ENCODE measurements around the gene CRAT. TPM values are rescaled to one million over a fixed set of nuclear protein-coding genes. Genes with fewer than 3 reads are reported as not detected.

CRAT gene
- total and polyA plus RNA-seq, 2 donors (not counting 1 experiment from before 2014, with no cell fraction given), result 34.0 to 45.1 TPM

GRCh38 chr9:129063061-129063460 is 47.5 kb downstream of the CRAT start:
- Histone ChIP-seq H3K4me1 (ENCODE audit: control insufficient read depth, extremely low read depth, insufficient read depth, low read length) (peaks cover 5% of the 10 kb centered on the region), H2AFZ (ENCODE audit: low read length) (no peak overlapping the region)

DNA sequence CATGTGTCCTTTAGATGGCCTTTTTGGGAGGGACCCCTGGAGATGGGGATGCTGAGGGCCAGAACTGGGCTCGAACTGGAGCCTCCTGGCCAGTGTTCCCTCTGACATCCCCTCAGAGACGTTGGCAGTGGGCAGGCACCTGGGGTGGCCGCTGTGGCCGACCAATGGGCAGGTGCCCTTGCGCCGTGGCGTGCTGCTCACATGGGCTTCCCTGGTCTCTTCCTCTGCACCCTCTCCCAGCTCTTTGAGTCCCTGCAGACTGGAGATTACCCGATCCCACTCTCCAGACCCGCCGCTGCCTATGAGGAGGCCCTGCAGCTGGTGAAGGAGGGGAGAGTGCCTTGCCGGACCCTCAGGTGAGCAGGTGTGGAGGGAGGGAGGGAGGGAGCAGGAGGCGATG is 49.6 kb downstream of the CRAT start:
- no peak overlapping the region for H3K4me2 ChIP-seq (ENCODE audit: extremely low read depth, insufficient read depth, low read length)
- no peaks in the 10 kb centered on the region for H4K20me1 ChIP-seq (ENCODE audit: control insufficient read depth, extremely low read depth, insufficient read depth, low read length)
- no peaks in the 10 kb centered on the region for H3K79me2 ChIP-seq (ENCODE audit: control insufficient read depth, insufficient read depth, low read length)
- no peak overlapping the region for H3K4me3 ChIP-seq (replicated peaks in 1 of 4; ENCODE audit: control extremely low read depth in 1 of 4, insufficient read depth in 1 of 4, low read depth in 3 of 4, low read length in 4 of 4)
- H3K36me3 ChIP-seq (ENCODE audit: control insufficient read depth, insufficient read depth, low read length), result peaks cover 13% of the 10 kb centered on the region
- no peak overlapping the region for H3K27ac ChIP-seq (ENCODE audit: insufficient read depth, low read length)
- H3K9ac ChIP-seq (ENCODE audit: insufficient read depth, low read length), result no peak overlapping the region
- H3K27me3 ChIP-seq (ENCODE audit: control insufficient read depth, insufficient read depth, low read length), result no peaks in the 10 kb centered on the region
- peaks cover 5% of the 10 kb centered on the region for H3K4me1 ChIP-seq (ENCODE audit: control insufficient read depth, extremely low read depth, insufficient read depth, low read length)
- H3K9me3 ChIP-seq (ENCODE audit: control insufficient read depth, insufficient read depth, low read depth, low read length), result no peaks in the 10 kb centered on the region
- TF ChIP-seq EZH2 (IDR thresholded peaks at IDR 0.05; ENCODE audit: low read length, missing control alignments) (no peak), CTCF (conservative IDR thresholded peaks at IDR 0.05 in 1 of 2, IDR thresholded peaks at IDR 0.05 in 1 of 2; ENCODE audit: low read depth in 1 of 2, low read length in 2 of 2) (no peak)
- H2AFZ ChIP-seq (ENCODE audit: low read length), result no peak overlapping the region
- no peak for DNase-seq (ENCODE audit: low read depth in 2 of 2)

More at GRCh38 chr9:129063061-129063460, 47.5 kb downstream of the CRAT start:
- Histone ChIP-seq H3K79me2 (ENCODE audit: control insufficient read depth, insufficient read depth, low read length) (no peaks in the 10 kb centered on the region), H3K27ac (ENCODE audit: insufficient read depth, low read length) (no peak overlapping the region), H3K4me2 (ENCODE audit: extremely low read depth, insufficient read depth, low read length) (no peak overlapping the region), H4K20me1 (ENCODE audit: control insufficient read depth, extremely low read depth, insufficient read depth, low read length) (no peaks in the 10 kb centered on the region), H3K9me3 (ENCODE audit: control insufficient read depth, insufficient read depth, low read depth, low read length) (no peaks in the 10 kb centered on the region), H3K4me3 (replicated peaks in 1 of 4; ENCODE audit: control extremely low read depth in 1 of 4, insufficient read depth in 1 of 4, low read depth in 3 of 4, low read length in 4 of 4) (no peak overlapping the region), H3K9ac (ENCODE audit: insufficient read depth, low read length) (no peak overlapping the region), H3K36me3 (ENCODE audit: control insufficient read depth, insufficient read depth, low read length) (peaks cover 15% of the 10 kb centered on the region), H3K27me3 (ENCODE audit: control insufficient read depth, insufficient read depth, low read length) (no peaks in the 10 kb centered on the region)
- no peak for DNase-seq (ENCODE audit: low read depth in 2 of 2)
- no peak for TF ChIP-seq EZH2 (IDR thresholded peaks at IDR 0.05; ENCODE audit: low read length, missing control alignments)
- no peak for TF ChIP-seq CTCF (conservative IDR thresholded peaks at IDR 0.05 in 1 of 2, IDR thresholded peaks at IDR 0.05 in 1 of 2; ENCODE audit: low read depth in 1 of 2, low read length in 2 of 2)

DNA sequence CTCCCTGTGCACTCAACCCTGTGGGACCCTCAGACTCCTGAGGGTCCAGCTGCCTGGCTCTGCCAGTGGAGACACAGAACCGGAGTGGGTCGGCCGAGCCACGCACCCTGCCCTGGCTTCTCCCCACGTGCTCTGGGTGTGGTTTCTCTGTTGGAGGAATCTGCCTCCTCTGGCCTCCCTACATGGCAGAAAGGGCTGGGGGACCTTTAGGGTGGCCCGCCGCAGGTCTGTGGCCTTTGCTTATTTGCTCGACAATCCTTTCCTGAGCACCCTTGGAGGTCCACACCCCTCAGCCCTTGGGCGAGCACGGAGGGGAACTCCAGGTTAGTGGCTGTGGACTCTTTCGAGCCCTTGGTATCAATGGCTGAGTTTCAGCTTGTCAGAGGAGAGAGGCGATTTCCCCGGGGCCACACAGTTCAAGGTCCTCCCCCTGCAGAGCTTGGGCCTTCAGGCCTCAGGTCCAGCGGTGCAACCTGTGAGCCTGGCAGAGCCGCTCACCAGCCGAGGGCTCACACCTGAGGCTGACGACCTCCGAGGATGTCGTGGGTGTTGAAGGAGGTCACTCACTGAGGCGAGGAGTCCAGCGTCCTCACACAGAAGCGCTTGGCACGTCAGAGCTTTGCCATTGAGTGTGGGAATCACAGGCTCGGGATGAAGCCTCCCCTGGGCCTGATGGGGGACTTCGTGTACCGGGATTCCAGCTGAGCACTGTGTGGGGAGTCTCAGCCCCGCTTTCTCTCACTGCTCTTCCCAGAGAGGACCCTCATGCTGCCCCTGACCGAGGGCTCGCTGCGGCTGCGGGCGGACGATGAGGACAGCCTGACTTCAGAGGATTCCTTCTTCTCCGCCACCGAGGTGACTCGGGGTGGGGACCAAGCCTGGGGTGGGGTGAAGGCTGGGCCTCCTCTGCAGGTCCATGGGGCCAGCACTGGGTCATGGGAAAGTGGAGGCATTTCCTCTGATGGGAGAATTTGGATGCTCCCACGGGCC is 50.5 kb downstream of the CRAT start:
- Histone ChIP-seq H3K4me3 (replicated peaks in 1 of 4; ENCODE audit: control extremely low read depth in 1 of 4, insufficient read depth in 1 of 4, low read depth in 3 of 4, low read length in 4 of 4) (no peak overlapping the region), H4K20me1 (ENCODE audit: control insufficient read depth, extremely low read depth, insufficient read depth, low read length) (no peaks in the 10 kb centered on the region), H3K27me3 (ENCODE audit: control insufficient read depth, insufficient read depth, low read length) (no peaks in the 10 kb centered on the region), H3K79me2 (ENCODE audit: control insufficient read depth, insufficient read depth, low read length) (no peaks in the 10 kb centered on the region), H3K9ac (ENCODE audit: insufficient read depth, low read length) (no peak overlapping the region), H2AFZ (ENCODE audit: low read length) (no peak overlapping the region), H3K4me1 (ENCODE audit: control insufficient read depth, extremely low read depth, insufficient read depth, low read length) (peaks cover 5% of the 10 kb centered on the region), H3K9me3 (ENCODE audit: control insufficient read depth, insufficient read depth, low read depth, low read length) (no peaks in the 10 kb centered on the region), H3K4me2 (ENCODE audit: extremely low read depth, insufficient read depth, low read length) (no peak overlapping the region), H3K36me3 (ENCODE audit: control insufficient read depth, insufficient read depth, low read length) (peaks cover 11% of the 10 kb centered on the region), H3K27ac (ENCODE audit: insufficient read depth, low read length) (no peak overlapping the region)
- no peak for DNase-seq (ENCODE audit: low read depth in 2 of 2)
- TF ChIP-seq CTCF (conservative IDR thresholded peaks at IDR 0.05 in 1 of 2, IDR thresholded peaks at IDR 0.05 in 1 of 2; ENCODE audit: low read depth in 1 of 2, low read length in 2 of 2), result no peak
- TF ChIP-seq EZH2 (IDR thresholded peaks at IDR 0.05; ENCODE audit: low read length, missing control alignments), result no peak
